NCI-H2107 (cell line): ENCODE measurements around the gene SH3BP5.
A peak's percentile ranks its signal among the peaks of the same experiment; 100 is the strongest.

Experiments used
- DNase-seq: peaks from one replicate; lab custom pipeline; 2025; lab: John Stamatoyannopoulos, UW

The SH3BP5 gene

GRCh38 chr3:15347063-15347736, 14.8 kb upstream of the SH3BP5 start:
- no peak for DNase-seq

GRCh38 chr3:15346516-15346915, 14.1 kb upstream of the SH3BP5 start:
- no peak for DNase-seq

- DNase-seq: no peak
Measured at GRCh38 chr3:15345608-15346137, 13.3 kb upstream of the SH3BP5 start.

GRCh38 chr3:15345066-15345607, 12.8 kb upstream of the SH3BP5 start:
- DNase-seq: peak; percentile 48

GRCh38 chr3:15342945-15343344, 10.6 kb upstream of the SH3BP5 start:
- DNase-seq: no peak

- DNase-seq: no peak
Measured at GRCh38 chr3:15342246-15342645, 9.9 kb upstream of the SH3BP5 start.

GRCh38 chr3:15341030-15341726, 8.8 kb upstream of the SH3BP5 start:
- no peak for DNase-seq

- no peak for DNase-seq
Measured at GRCh38 chr3:15339786-15340215, 7.4 kb upstream of the SH3BP5 start.

- no peak for DNase-seq
Measured at GRCh38 chr3:15339001-15339400, 6.6 kb upstream of the SH3BP5 start.

GRCh38 chr3:15337963-15338362, 5.6 kb upstream of the SH3BP5 start:
- no peak for DNase-seq

GRCh38 chr3:15336057-15336456, 3.7 kb upstream of the SH3BP5 start:
- DNase-seq: no peak

GRCh38 chr3:15333956-15334263, 1.5 kb upstream of the SH3BP5 start:
- no peak for DNase-seq

- no peak for DNase-seq
Measured at GRCh38 chr3:15333099-15333955, 941 bp upstream of the SH3BP5 start.

- no peak for DNase-seq
Measured at GRCh38 chr3:15331606-15332404, 581 bp downstream of the SH3BP5 start.

GRCh38 chr3:15331072-15331605, 1.2 kb downstream of the SH3BP5 start:
- DNase-seq: no peak

GRCh38 chr3:15330031-15330596, 2.3 kb downstream of the SH3BP5 start:
- DNase-seq: peak; percentile 13

- DNase-seq: no peak
Measured at GRCh38 chr3:15329046-15330005, 3.1 kb downstream of the SH3BP5 start.

- DNase-seq: peak; percentile 68
Measured at GRCh38 chr3:15327941-15328340, 4.4 kb downstream of the SH3BP5 start.

GRCh38 chr3:15326673-15327072, 5.7 kb downstream of the SH3BP5 start:
- no peak for DNase-seq

GRCh38 chr3:15326037-15326436, 6.3 kb downstream of the SH3BP5 start:
- no peak for DNase-seq
